ENCODE results near the gene CKLF.

GRCh38 chr16:66510711-66511601 lies 41.4 kb upstream of the CKLF start:
- TF ChIP-seq, protein P1, sequence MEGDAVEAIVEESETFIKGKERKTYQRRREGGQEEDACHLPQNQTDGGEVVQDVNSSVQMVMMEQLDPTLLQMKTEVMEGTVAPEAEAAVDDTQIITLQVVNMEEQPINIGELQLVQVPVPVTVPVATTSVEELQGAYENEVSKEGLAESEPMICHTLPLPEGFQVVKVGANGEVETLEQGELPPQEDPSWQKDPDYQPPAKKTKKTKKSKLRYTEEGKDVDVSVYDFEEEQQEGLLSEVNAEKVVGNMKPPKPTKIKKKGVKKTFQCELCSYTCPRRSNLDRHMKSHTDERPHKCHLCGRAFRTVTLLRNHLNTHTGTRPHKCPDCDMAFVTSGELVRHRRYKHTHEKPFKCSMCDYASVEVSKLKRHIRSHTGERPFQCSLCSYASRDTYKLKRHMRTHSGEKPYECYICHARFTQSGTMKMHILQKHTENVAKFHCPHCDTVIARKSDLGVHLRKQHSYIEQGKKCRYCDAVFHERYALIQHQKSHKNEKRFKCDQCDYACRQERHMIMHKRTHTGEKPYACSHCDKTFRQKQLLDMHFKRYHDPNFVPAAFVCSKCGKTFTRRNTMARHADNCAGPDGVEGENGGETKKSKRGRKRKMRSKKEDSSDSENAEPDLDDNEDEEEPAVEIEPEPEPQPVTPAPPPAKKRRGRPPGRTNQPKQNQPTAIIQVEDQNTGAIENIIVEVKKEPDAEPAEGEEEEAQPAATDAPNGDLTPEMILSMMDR (conservative IDR thresholded peaks at IDR 0.05 in 1 of 2, IDR thresholded peaks at IDR 0.05 in 1 of 2; ENCODE audit: extremely low read depth in 1 of 2, insufficient read depth in 1 of 2, low read depth in 1 of 2, low read length in 2 of 2): no peak
- TF ChIP-seq EZH2 (IDR thresholded peaks at IDR 0.05; ENCODE audit: borderline replicate concordance, low read length): no peak

Data from mammary epithelial cell (primary cell).